Panc1 (cell line): ENCODE measurements around the gene SCAMP4. TPM values are rescaled to one million over a fixed set of nuclear protein-coding genes. Genes with fewer than 3 reads are reported as not detected.

Experiments used
- ATAC-seq: fragments of 200-7000 bp; cut with Tn5 transposase; 2 replicates; pipeline ENCODE4 v1.9.1; 2020; ENCODE audit warnings: mild to moderate bottlenecking, moderate library complexity
- BruUV-seq: library from RNA; stranded (reverse); fragments of 400-500 nt; replicated peaks from 2 replicates; lab custom pipeline; 2021; lab: Mats Ljungman, UMichigan
- CTCF ChIA-PET: fragments of 300-600 bp; sonication (Branson Sonifier 250); formaldehyde crosslinking; loops from one replicate; lab custom pipeline; 2022; ENCODE audit warnings: antibody characterized with exemption; lab: Charles Lee
- POLR2A ChIA-PET: fragments of 300-600 bp; sonication (Branson Sonifier 250); formaldehyde crosslinking; loops from one replicate; lab custom pipeline; 2022; ENCODE audit warnings: antibody characterized with exemption; lab: Charles Lee
- DNase-seq: peaks from one replicate; pipeline ENCODE4 v3.0.0-alpha.2; 2010; ENCODE audit warnings: low read depth, low spot score
- H3K27ac ChIP-seq: 2 replicates; pipeline ENCODE4 v1.5.1; 2011; ENCODE audit warnings: mild to moderate bottlenecking, low read length, inconsistent platforms
- H3K27me3 ChIP-seq: fragments of 200-500 bp; sonication (Bioruptor generic); 2 replicates; pipeline ENCODE4 v1.6.0; 2014; ENCODE audit warnings: low read length, inconsistent platforms; ENCODE audit not compliant: control insufficient read depth, insufficient read depth
- H3K36me3 ChIP-seq: fragments of 200-500 bp; sonication (Bioruptor generic); 2 replicates; pipeline ENCODE4 v1.5.1; 2014; ENCODE audit warnings: inconsistent platforms, mild to moderate bottlenecking, low read length, moderate library complexity; ENCODE audit not compliant: control insufficient read depth, insufficient read depth
- H3K4me1 ChIP-seq: 2 replicates; pipeline ENCODE4 v1.5.1; 2011; ENCODE audit warnings: inconsistent platforms, mild to moderate bottlenecking, low read length, moderate library complexity; ENCODE audit not compliant: control insufficient read depth, insufficient read depth
- H3K4me3 ChIP-seq, 2 experiments: 2 replicates each; pipeline ENCODE4 v1.5.1; 2011 to 2012; ENCODE audit warnings: low read depth in 2 of 2, low read length in 2 of 2, mild to moderate bottlenecking in 2 of 2, inconsistent platforms in 1 of 2, moderate library complexity in 1 of 2
- H3K9me3 ChIP-seq: fragments of 200-500 bp; sonication (Bioruptor generic); 2 replicates; pipeline ENCODE4 v1.5.1; 2014; ENCODE audit warnings: low read depth, mild to moderate bottlenecking, inconsistent platforms, low read length, moderate library complexity; ENCODE audit not compliant: control insufficient read depth, insufficient read depth
- CTCF ChIP-seq: fragments of 450-650 bp; IDR thresholded peaks from 2 replicates; pipeline ENCODE4 v1.5.1; 2017; ENCODE audit warnings: mild to moderate bottlenecking
- POLR2AphosphoS5 ChIP-seq: IDR thresholded peaks from 2 replicates; pipeline ENCODE4 v1.6.1; 2012; ENCODE audit warnings: mild to moderate bottlenecking, low read depth, low read length, moderate library complexity
- REST ChIP-seq, 2 experiments: IDR thresholded peaks; 2 replicates each; pipeline ENCODE4 v1.6.1; 2011 to 2012; ENCODE audit warnings: low read depth in 2 of 2, control low read depth in 1 of 2, low read length in 1 of 2, mild to moderate bottlenecking in 1 of 2, moderate library complexity in 1 of 2; ENCODE audit not compliant: insufficient read depth in 1 of 2
- SIN3A ChIP-seq: IDR thresholded peaks from 2 replicates; pipeline ENCODE4 v1.6.1; 2012; ENCODE audit warnings: low read depth, mild to moderate bottlenecking, low read length, moderate library complexity, borderline replicate concordance; ENCODE audit not compliant: insufficient read depth
- TCF7L2 ChIP-seq: IDR thresholded peaks from 2 replicates; pipeline ENCODE4 v1.6.1; 2011; ENCODE audit warnings: mild to moderate bottlenecking, low read depth, low read length, inconsistent platforms
- in situ Hi-C: cut with HindIII; loops from 2 replicates; pipeline ENCODE4 v1.10.0; 2016; ENCODE audit warnings: low sequenced_read_pairs, low pct_unique_long_range_greater_than_20kb
- intact Hi-C: fragments of 100-400 bp; cut with micrococcal nuclease; formaldehyde crosslinking; loops from one replicate; pipeline ENCODE4 v1.10.0; 2022; ENCODE audit not compliant: unreplicated experiment
- total RNA-seq: library from RNA; stranded (reverse); gene quantifications from one replicate; pipeline ENCODE4 v1.2.1, GENCODE V29; 2021; ENCODE audit not compliant: unreplicated experiment

The SCAMP4 gene
- total RNA-seq, 1 experiment from 2014 or later, result 98.4 TPM

- TF ChIP-seq REST (IDR thresholded peaks at IDR 0.05; ENCODE audit: insufficient read depth in 1 of 2, low read depth in 2 of 2, low read length in 1 of 2) (0 out of 4 replicates have a peak, but pooled peaks of 1 of the 2 experiments have one; percentile 6), CTCF (peak; percentile 80), TCF7L2 (no peak)
- peak; percentile 65 for ATAC-seq
- H3K36me3 ChIP-seq, result peaks cover 5% of the 10 kb centered on the region; the same call in 1 of the 2 replicates
- no peaks in the 10 kb centered on the region for H3K27me3 ChIP-seq
- in situ Hi-C loops (no loop called here), intact Hi-C loops (no loop called here)
- peaks cover 4% of the 10 kb centered on the region for H3K4me1 ChIP-seq
- ChIA-PET CTCF (interaction anchor here (1.0 kb wide), 1 partner anchor 152 kb away, joined by 9 read pairs; no protein-coding TSS in a partner anchor), POLR2A (no interaction called here)
- no peak for DNase-seq
- TSS peak; percentile 94 for BruUV-seq
- H3K4me3 ChIP-seq, result peak overlapping the region; percentile 51 to 64
- H3K9me3 ChIP-seq, result no peaks in the 10 kb centered on the region
- H3K27ac ChIP-seq, result peak overlapping the region; percentile 87
Observed at GRCh38 chr19:1864480-1865171, 40.6 kb upstream of the SCAMP4 start.

DNA sequence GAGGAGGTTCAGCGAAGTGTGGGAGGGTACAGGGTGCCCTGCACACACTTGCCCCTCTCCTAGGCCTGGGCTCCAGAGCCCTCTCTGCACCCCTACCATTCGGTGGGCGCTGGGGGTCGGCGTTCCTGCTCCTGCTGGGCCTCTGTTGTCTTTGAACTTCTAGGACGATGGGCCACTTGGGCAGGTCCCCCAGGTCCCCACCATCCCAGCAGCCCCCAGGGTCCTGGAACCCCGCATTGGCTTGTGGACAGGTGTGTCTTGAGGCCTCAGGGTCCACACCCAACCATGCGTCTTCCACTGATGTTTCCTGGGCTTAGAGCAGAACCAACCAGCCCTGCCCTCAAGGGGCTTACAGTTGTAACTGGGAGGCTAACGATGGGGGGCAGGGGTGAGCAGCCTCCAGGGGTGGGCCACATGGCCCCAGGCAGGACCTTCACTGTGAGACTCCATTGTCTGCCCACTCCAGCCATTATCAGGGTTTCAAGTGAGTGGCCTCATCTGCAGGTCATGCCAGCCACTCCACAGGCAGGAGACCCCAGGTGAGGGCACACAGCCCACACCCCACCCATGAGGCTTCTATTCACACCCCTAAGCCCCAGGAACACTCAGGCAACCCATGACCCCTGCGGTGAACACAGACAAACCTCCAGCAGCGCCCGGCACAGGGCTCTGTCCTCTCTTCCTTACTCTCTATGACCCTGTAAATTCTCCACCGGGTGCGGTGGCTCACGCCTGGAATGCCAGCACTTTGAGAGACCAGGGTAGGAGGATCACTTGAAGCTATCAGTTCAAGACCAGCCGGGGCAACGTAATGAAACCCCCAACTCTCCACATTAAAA is 39.8 kb upstream of the SCAMP4 start:
- Histone ChIP-seq H3K36me3 (peaks cover 5% of the 10 kb centered on the region; the same call in 1 of the 2 replicates), H3K4me3 (peak overlapping the region; percentile 51 to 64; a peak in 3 of 4 replicates), H3K27ac (peak overlapping the region; percentile 87), H3K9me3 (no peaks in the 10 kb centered on the region), H3K27me3 (no peaks in the 10 kb centered on the region), H3K4me1 (peaks cover 4% of the 10 kb centered on the region)
- BruUV-seq, result no TSS peak
- CTCF ChIA-PET, result no interaction called here
- ATAC-seq, result no peak
- intact Hi-C loops, result no loop called here
- TF ChIP-seq REST (IDR thresholded peaks at IDR 0.05; ENCODE audit: insufficient read depth in 1 of 2, low read depth in 2 of 2, low read length in 1 of 2) (no peak), CTCF (no peak), POLR2AphosphoS5 (no peak), SIN3A (no peak), TCF7L2 (no peak)
- no peak for DNase-seq
- POLR2A ChIA-PET, result no interaction called here
- in situ Hi-C loops, result no loop called here
